Panc1 (cell line): ENCODE measurements around the gene C19orf33. TPM values are rescaled to one million over a fixed set of nuclear protein-coding genes. Genes with fewer than 3 reads are reported as not detected.
A peak's percentile ranks its signal among the peaks of the same experiment; 100 is the strongest.

Experiments
- ATAC-seq: fragments of 200-7000 bp; cut with Tn5 transposase; 2 replicates; pipeline ENCODE4 v1.9.1; 2020; ENCODE audit warnings: mild to moderate bottlenecking, moderate library complexity
- BruUV-seq: library from RNA; stranded (reverse); fragments of 400-500 nt; replicated peaks from 2 replicates; lab custom pipeline; 2021; lab: Mats Ljungman, UMichigan
- CTCF ChIA-PET: fragments of 300-600 bp; sonication (Branson Sonifier 250); formaldehyde crosslinking; loops from one replicate; lab custom pipeline; 2022; ENCODE audit warnings: antibody characterized with exemption; lab: Charles Lee
- POLR2A ChIA-PET: fragments of 300-600 bp; sonication (Branson Sonifier 250); formaldehyde crosslinking; loops from one replicate; lab custom pipeline; 2022; ENCODE audit warnings: antibody characterized with exemption; lab: Charles Lee
- DNase-seq: peaks from one replicate; pipeline ENCODE4 v3.0.0-alpha.2; 2010; ENCODE audit warnings: low read depth, low spot score
- H3K27ac ChIP-seq: 2 replicates; pipeline ENCODE4 v1.5.1; 2011; ENCODE audit warnings: mild to moderate bottlenecking, low read length, inconsistent platforms
- H3K27me3 ChIP-seq: fragments of 200-500 bp; sonication (Bioruptor generic); 2 replicates; pipeline ENCODE4 v1.6.0; 2014; ENCODE audit warnings: low read length, inconsistent platforms; ENCODE audit not compliant: control insufficient read depth, insufficient read depth
- H3K36me3 ChIP-seq: fragments of 200-500 bp; sonication (Bioruptor generic); 2 replicates; pipeline ENCODE4 v1.5.1; 2014; ENCODE audit warnings: inconsistent platforms, mild to moderate bottlenecking, low read length, moderate library complexity; ENCODE audit not compliant: control insufficient read depth, insufficient read depth
- H3K4me1 ChIP-seq: 2 replicates; pipeline ENCODE4 v1.5.1; 2011; ENCODE audit warnings: inconsistent platforms, mild to moderate bottlenecking, low read length, moderate library complexity; ENCODE audit not compliant: control insufficient read depth, insufficient read depth
- H3K4me3 ChIP-seq, 2 experiments: 2 replicates each; pipeline ENCODE4 v1.5.1; 2011 to 2012; ENCODE audit warnings: low read depth in 2 of 2, low read length in 2 of 2, mild to moderate bottlenecking in 2 of 2, inconsistent platforms in 1 of 2, moderate library complexity in 1 of 2
- H3K9me3 ChIP-seq: fragments of 200-500 bp; sonication (Bioruptor generic); 2 replicates; pipeline ENCODE4 v1.5.1; 2014; ENCODE audit warnings: low read depth, mild to moderate bottlenecking, inconsistent platforms, low read length, moderate library complexity; ENCODE audit not compliant: control insufficient read depth, insufficient read depth
- CTCF ChIP-seq: fragments of 450-650 bp; IDR thresholded peaks from 2 replicates; pipeline ENCODE4 v1.5.1; 2017; ENCODE audit warnings: mild to moderate bottlenecking
- POLR2AphosphoS5 ChIP-seq: IDR thresholded peaks from 2 replicates; pipeline ENCODE4 v1.6.1; 2012; ENCODE audit warnings: mild to moderate bottlenecking, low read depth, low read length, moderate library complexity
- SIN3A ChIP-seq: IDR thresholded peaks from 2 replicates; pipeline ENCODE4 v1.6.1; 2012; ENCODE audit warnings: low read depth, mild to moderate bottlenecking, low read length, moderate library complexity, borderline replicate concordance; ENCODE audit not compliant: insufficient read depth
- TCF7L2 ChIP-seq: IDR thresholded peaks from 2 replicates; pipeline ENCODE4 v1.6.1; 2011; ENCODE audit warnings: mild to moderate bottlenecking, low read depth, low read length, inconsistent platforms
- in situ Hi-C: cut with HindIII; loops from 2 replicates; pipeline ENCODE4 v1.10.0; 2016; ENCODE audit warnings: low sequenced_read_pairs, low pct_unique_long_range_greater_than_20kb
- intact Hi-C: fragments of 100-400 bp; cut with micrococcal nuclease; formaldehyde crosslinking; loops from one replicate; pipeline ENCODE4 v1.10.0; 2022; ENCODE audit not compliant: unreplicated experiment
- total RNA-seq: library from RNA; stranded (reverse); gene quantifications from one replicate; pipeline ENCODE4 v1.2.1, GENCODE V29; 2021; ENCODE audit not compliant: unreplicated experiment
- TF ChIP-seq, protein P1 (sequence below), 2 experiments: IDR thresholded peaks; 2 replicates each; pipeline ENCODE4 v1.6.1; 2011 to 2012; ENCODE audit warnings: low read depth in 2 of 2, control low read depth in 1 of 2, low read length in 1 of 2, mild to moderate bottlenecking in 1 of 2, moderate library complexity in 1 of 2; ENCODE audit not compliant: insufficient read depth in 1 of 2

The C19orf33 gene
- total RNA-seq, 1 experiment from 2014 or later: 201 TPM

DNA sequence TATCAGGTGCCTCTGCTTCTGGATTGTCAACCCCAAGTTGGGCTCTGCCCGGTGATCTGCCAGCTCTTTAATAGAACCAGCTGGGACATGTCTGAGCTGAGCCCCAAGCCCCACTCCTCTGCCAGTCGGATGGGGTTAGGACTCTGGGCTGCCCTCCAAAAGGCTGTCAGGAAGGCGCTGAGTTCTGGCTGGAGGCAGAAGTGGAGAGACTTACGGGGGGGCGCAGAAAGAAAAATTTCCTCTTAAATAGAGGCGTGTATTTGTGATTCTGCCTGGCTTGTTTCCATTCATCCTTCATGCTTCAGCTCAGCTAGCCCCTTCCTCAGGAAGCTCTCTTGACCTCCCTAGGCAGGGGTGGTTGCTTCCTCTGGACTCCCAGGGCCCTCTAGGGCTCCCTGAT, 14.6 kb downstream of the C19orf33 start:
- in situ Hi-C loops (no loop called here), intact Hi-C loops (no loop called here)
- Histone ChIP-seq H3K4me3 (peak overlapping the region in 1 of 2 experiments; percentile 86; a peak in 2 of 4 replicates), H3K36me3 (no peaks in the 10 kb centered on the region), H3K27ac (peak overlapping the region; percentile 60), H3K27me3 (no peaks in the 10 kb centered on the region), H3K4me1 (peaks cover 17% of the 10 kb centered on the region), H3K9me3 (no peaks in the 10 kb centered on the region)
- no TSS peak for BruUV-seq
- no peak for DNase-seq
- ChIA-PET CTCF (no interaction called here), POLR2A (interaction anchor here (0.7 kb wide), 1 partner anchor 70 kb away, joined by 8 read pairs; no protein-coding TSS in a partner anchor)
- TF ChIP-seq POLR2AphosphoS5: no peak
- TF ChIP-seq, protein P1, sequence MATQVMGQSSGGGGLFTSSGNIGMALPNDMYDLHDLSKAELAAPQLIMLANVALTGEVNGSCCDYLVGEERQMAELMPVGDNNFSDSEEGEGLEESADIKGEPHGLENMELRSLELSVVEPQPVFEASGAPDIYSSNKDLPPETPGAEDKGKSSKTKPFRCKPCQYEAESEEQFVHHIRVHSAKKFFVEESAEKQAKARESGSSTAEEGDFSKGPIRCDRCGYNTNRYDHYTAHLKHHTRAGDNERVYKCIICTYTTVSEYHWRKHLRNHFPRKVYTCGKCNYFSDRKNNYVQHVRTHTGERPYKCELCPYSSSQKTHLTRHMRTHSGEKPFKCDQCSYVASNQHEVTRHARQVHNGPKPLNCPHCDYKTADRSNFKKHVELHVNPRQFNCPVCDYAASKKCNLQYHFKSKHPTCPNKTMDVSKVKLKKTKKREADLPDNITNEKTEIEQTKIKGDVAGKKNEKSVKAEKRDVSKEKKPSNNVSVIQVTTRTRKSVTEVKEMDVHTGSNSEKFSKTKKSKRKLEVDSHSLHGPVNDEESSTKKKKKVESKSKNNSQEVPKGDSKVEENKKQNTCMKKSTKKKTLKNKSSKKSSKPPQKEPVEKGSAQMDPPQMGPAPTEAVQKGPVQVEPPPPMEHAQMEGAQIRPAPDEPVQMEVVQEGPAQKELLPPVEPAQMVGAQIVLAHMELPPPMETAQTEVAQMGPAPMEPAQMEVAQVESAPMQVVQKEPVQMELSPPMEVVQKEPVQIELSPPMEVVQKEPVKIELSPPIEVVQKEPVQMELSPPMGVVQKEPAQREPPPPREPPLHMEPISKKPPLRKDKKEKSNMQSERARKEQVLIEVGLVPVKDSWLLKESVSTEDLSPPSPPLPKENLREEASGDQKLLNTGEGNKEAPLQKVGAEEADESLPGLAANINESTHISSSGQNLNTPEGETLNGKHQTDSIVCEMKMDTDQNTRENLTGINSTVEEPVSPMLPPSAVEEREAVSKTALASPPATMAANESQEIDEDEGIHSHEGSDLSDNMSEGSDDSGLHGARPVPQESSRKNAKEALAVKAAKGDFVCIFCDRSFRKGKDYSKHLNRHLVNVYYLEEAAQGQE (IDR thresholded peaks at IDR 0.05; ENCODE audit: insufficient read depth in 1 of 2, low read depth in 2 of 2, low read length in 1 of 2): no peak
- TF ChIP-seq CTCF: no peak
- no peak for TF ChIP-seq SIN3A
- no peak for TF ChIP-seq TCF7L2
- ATAC-seq: no peak

GRCh38 chr19:38319421-38320258, 15.6 kb downstream of the C19orf33 start, which contains the start of gene KCNK6:
Gene KCNK6 (plus strand): TSS chr19:38319845. CDS start chr19:38319951, 106 bp downstream.
- DNase-seq (no peak), ATAC-seq (peak; percentile 27)
- Histone ChIP-seq H3K36me3 (no peaks in the 10 kb centered on the region), H3K4me3 (peak within 1 kb of the TSS; percentile 58 to 86), H3K27me3 (no peaks in the 10 kb centered on the region), H3K4me1 (peaks cover 16% of the 10 kb centered on the region), H3K9me3 (no peaks in the 10 kb centered on the region), H3K27ac (peak within 1 kb of the TSS; percentile 60)
- intact Hi-C loops: no loop called here
- in situ Hi-C loops: no loop called here
- ChIA-PET CTCF (interaction anchor here (0.6 to 0.8 kb wide), 3 partner anchors 9 to 89 kb away, joined by 3 to 5 read pairs (median 3); no protein-coding TSS in a partner anchor), POLR2A (no interaction called here)
- TF ChIP-seq TCF7L2 (0 out of 2 replicates have a peak, but pooled peaks have one; percentile 16), SIN3A (peak; percentile 81; the same call in 1 of the 2 replicates), CTCF (no peak), POLR2AphosphoS5 (0 out of 2 replicates have a peak, but pooled peaks have one; percentile 35)
- TF ChIP-seq, protein P1 (IDR thresholded peaks at IDR 0.05; ENCODE audit: insufficient read depth in 1 of 2, low read depth in 2 of 2, low read length in 1 of 2): no peak
- BruUV-seq: no TSS peak
